Endothelial cell of umbilical vein (primary cell): ENCODE data around the gene BAD. TPM values are rescaled to one million over a fixed set of nuclear protein-coding genes. Genes with fewer than 3 reads are reported as not detected.

Source experiments
- BruUV-seq: library from RNA; stranded (reverse); fragments of 400-500 nt; replicated peaks from 2 replicates; lab custom pipeline; 2021; lab: Mats Ljungman, UMichigan
- CTCF ChIA-PET: fragments of 300-600, 350-600 bp; sonication (Branson Sonifier 250); formaldehyde crosslinking; loops from one replicate; lab custom pipeline; 2021; ENCODE audit warnings: antibody characterized with exemption, inconsistent platforms; lab: Charles Lee
- POLR2A ChIA-PET: fragments of 300-600, 350-600 bp; sonication (Branson Sonifier 250); formaldehyde crosslinking; loops from one replicate; lab custom pipeline; 2021; ENCODE audit warnings: antibody characterized with exemption, inconsistent platforms; lab: Charles Lee
- DNase-seq: peaks from one replicate; pipeline ENCODE4 v3.0.0-alpha.2; 2011; ENCODE audit warnings: low read depth, low spot score
- FAIRE-seq: peaks from 2 replicates; lab custom pipeline; 2011; peaks lifted over from hg19 to GRCh38; lab: Jason Lieb, UNC
- H2AFZ ChIP-seq: 2 replicates; pipeline ENCODE4 v1.6.0; 2012; ENCODE audit warnings: low read depth, low read length, control low read depth, inconsistent platforms
- H3K27ac ChIP-seq: 2 replicates; pipeline ENCODE4 v1.5.1; 2011; ENCODE audit warnings: low read depth, mild to moderate bottlenecking, control low read depth, low read length, moderate library complexity; ENCODE audit not compliant: insufficient read depth
- H3K27me3 ChIP-seq, 2 experiments: 2 replicates each; pipeline versions ENCODE4 v1.6.0 to v1.6.1; 2011; ENCODE audit warnings: low read length in 2 of 2, mixed read lengths in 1 of 2; ENCODE audit not compliant: control insufficient read depth in 2 of 2, insufficient read depth in 2 of 2
- H3K36me3 ChIP-seq, 2 experiments: 2 replicates in 1 of 2; 3 replicates in 1 of 2; pipeline ENCODE4 v1.5.1; 2011; ENCODE audit warnings: low read length in 2 of 2, mild to moderate bottlenecking in 1 of 2, moderate library complexity in 1 of 2; ENCODE audit not compliant: control insufficient read depth in 2 of 2, insufficient read depth in 2 of 2; ENCODE audit errors: extremely low read depth in 1 of 2
- H3K4me1 ChIP-seq: 3 replicates; pipeline ENCODE4 v1.5.1; 2011; ENCODE audit warnings: mild to moderate bottlenecking, low read length; ENCODE audit not compliant: control insufficient read depth, insufficient read depth; ENCODE audit errors: extremely low read depth
- H3K4me2 ChIP-seq: 2 replicates; pipeline ENCODE4 v1.6.1; 2011; ENCODE audit warnings: low read length, control low read depth, mixed read lengths; ENCODE audit not compliant: insufficient read depth
- H3K4me3 ChIP-seq, 3 experiments: fragments of 200-600 bp in 1 of 3; sonication (generic), shearing (Covaris generic) in 1 of 3; replicated peaks in 1 of 3; 2 replicates each; pipeline ENCODE4 v1.5.1; 2011 to 2016; ENCODE audit warnings: control low read depth in 3 of 3, low read length in 3 of 3, mild to moderate bottlenecking in 2 of 3, inconsistent platforms in 1 of 3, low read depth in 1 of 3, moderate library complexity in 1 of 3; ENCODE audit not compliant: insufficient read depth in 1 of 3
- H3K79me2 ChIP-seq: 2 replicates; pipeline ENCODE4 v1.6.0; 2012; ENCODE audit warnings: low read length, inconsistent platforms; ENCODE audit not compliant: control insufficient read depth, insufficient read depth
- H3K9ac ChIP-seq: replicated peaks from 2 replicates; pipeline ENCODE3; 2011; ENCODE audit warnings: low read length, control low read depth; ENCODE audit not compliant: insufficient read depth; ENCODE audit errors: extremely low read depth
- H3K9me1 ChIP-seq: replicated peaks from 3 replicates; pipeline ENCODE4 v1.6.0; 2011; ENCODE audit warnings: mild to moderate bottlenecking, low read length; ENCODE audit not compliant: control insufficient read depth, insufficient read depth; ENCODE audit errors: extremely low read depth
- H3K9me3 ChIP-seq: replicated peaks from 2 replicates; pipeline ENCODE4 v1.5.1; 2012; ENCODE audit warnings: low read length, inconsistent platforms; ENCODE audit not compliant: control insufficient read depth, insufficient read depth
- H4K20me1 ChIP-seq: replicated peaks from 2 replicates; pipeline ENCODE3; 2011; ENCODE audit warnings: mild to moderate bottlenecking, low read length; ENCODE audit not compliant: control insufficient read depth, insufficient read depth; ENCODE audit errors: extremely low read depth
- CTCF ChIP-seq, 2 donors: IDR thresholded peaks; 1 replicate in 1 of 2; 2 replicates in 1 of 2; pipeline ENCODE4 v1.5.1; 2011; ENCODE audit warnings: low read length in 2 of 2, mild to moderate bottlenecking in 2 of 2, moderate library complexity in 2 of 2, control low read depth in 1 of 2, inconsistent platforms in 1 of 2, low read depth in 1 of 2; ENCODE audit not compliant: insufficient read depth in 1 of 2; ENCODE audit errors: extremely low read depth in 1 of 2
- EZH2 ChIP-seq: IDR thresholded peaks from 2 replicates; pipeline ENCODE4 v1.6.1; 2012; ENCODE audit warnings: borderline replicate concordance, low read depth, mild to moderate bottlenecking, moderate library complexity, low read length, inconsistent platforms; ENCODE audit not compliant: severe bottlenecking
- FOS ChIP-seq: IDR thresholded peaks from 2 replicates; pipeline ENCODE4 v1.6.1; 2011; ENCODE audit warnings: mild to moderate bottlenecking, low read length, moderate library complexity, borderline replicate concordance; ENCODE audit not compliant: insufficient read depth
- GATA2 ChIP-seq: IDR thresholded peaks from 2 replicates; pipeline ENCODE4 v1.7.0; 2011; ENCODE audit warnings: low read depth, mild to moderate bottlenecking, moderate library complexity, mixed read lengths, low read length; ENCODE audit not compliant: insufficient read length, insufficient read depth
- JUN ChIP-seq: IDR thresholded peaks from 2 replicates; pipeline ENCODE4 v1.6.1; 2011; ENCODE audit warnings: borderline replicate concordance, low read depth; ENCODE audit not compliant: insufficient read length, insufficient read depth
- MAX ChIP-seq: IDR thresholded peaks from 2 replicates; pipeline ENCODE4 v1.6.1; 2011; ENCODE audit not compliant: insufficient read depth, insufficient read length
- MYC ChIP-seq: IDR thresholded peaks from one replicate; pipeline ENCODE4 v1.6.1; 2011; ENCODE audit warnings: mild to moderate bottlenecking, low read depth, low read length
- POLR2A ChIP-seq: IDR thresholded peaks from 2 replicates; pipeline ENCODE4 v1.6.1; 2012; ENCODE audit warnings: low read depth, mild to moderate bottlenecking, control low read depth, low read length
- POLR2AphosphoS5 ChIP-seq: IDR thresholded peaks from 2 replicates; pipeline ENCODE4 v1.6.1; 2012; ENCODE audit warnings: low read depth, mild to moderate bottlenecking, control low read depth, low read length, moderate library complexity; ENCODE audit not compliant: insufficient read depth
- dilution Hi-C: fragments of 300-500 bp; cut with MboI; formaldehyde crosslinking; loops from one replicate; pipeline ENCODE4 v1.15.0; 2019; ENCODE audit warnings: low sequenced_read_pairs; ENCODE audit not compliant: extremely low pct_ligation_motif_present
- intact Hi-C: fragments of 100-400 bp; cut with micrococcal nuclease; formaldehyde crosslinking; loops from one replicate; pipeline ENCODE4 v1.10.0; 2022
- polyA plus RNA-seq, 4 experiments: library from polyadenylated mRNA; depleted of rRNA in 3 of 4; stranded (reverse) in 3 of 4; unstranded in 1 of 4; fragments of >200 nt; gene quantifications; 2 replicates each; pipeline versions ENCODE4 v1.2.1 to v1.2.3, GENCODE V29; 2011 to 2012; ENCODE audit warnings: missing spikeins in 1 of 4
- total RNA-seq: library from RNA; stranded (reverse); gene quantifications from 2 replicates; pipeline ENCODE4 v1.2.3, GENCODE V29; 2021

Gene BAD
- total and polyA plus RNA-seq, 2 donors (not counting 3 experiments of a cell fraction or from before 2014, with no cell fraction given) = 65.3 to 88.0 TPM

GRCh38 chr11:64296236-64296635 lies 11.8 kb upstream of the BAD start:
- no TSS peak for BruUV-seq
- DNase-seq = no peak
- Histone ChIP-seq H3K9me1 (no peaks in the 10 kb centered on the region), H3K79me2 (no peaks in the 10 kb centered on the region), H3K27me3 (peaks cover 57 to 86% of the 10 kb centered on the region in 2 experiments), H3K4me1 (peaks cover 17% of the 10 kb centered on the region), H3K9me3 (no peaks in the 10 kb centered on the region), H4K20me1 (no peaks in the 10 kb centered on the region), H3K9ac (no peak overlapping the region), H2AFZ (no peak overlapping the region), H3K27ac (no peak overlapping the region), H3K4me2 (no peak overlapping the region), H3K4me3 (no peak overlapping the region), H3K36me3 (no peaks in the 10 kb centered on the region)
- intact Hi-C loops (no loop called here), dilution Hi-C loops (no loop called here)
- CTCF ChIA-PET = interaction anchor here (1.7 kb wide), 1 partner anchor 92 kb away, joined by 6 read pairs; no protein-coding TSS in a partner anchor
- TF ChIP-seq MAX = no peak
- TF ChIP-seq CTCF (IDR thresholded peaks at IDR 0.05; ENCODE audit: extremely low read depth in 1 of 2, insufficient read depth in 1 of 2, low read depth in 1 of 2, low read length in 2 of 2) = no peak
- TF ChIP-seq FOS = no peak
- no peak for TF ChIP-seq GATA2
- TF ChIP-seq POLR2A = no peak
- TF ChIP-seq MYC = no peak
- TF ChIP-seq POLR2AphosphoS5 = no peak
- TF ChIP-seq JUN = no peak
- no peak for TF ChIP-seq EZH2
- POLR2A ChIA-PET = no interaction called here
- FAIRE-seq = no peak
